ENCODE results near the gene CFAP45.

CFAP45 gene, protein sequence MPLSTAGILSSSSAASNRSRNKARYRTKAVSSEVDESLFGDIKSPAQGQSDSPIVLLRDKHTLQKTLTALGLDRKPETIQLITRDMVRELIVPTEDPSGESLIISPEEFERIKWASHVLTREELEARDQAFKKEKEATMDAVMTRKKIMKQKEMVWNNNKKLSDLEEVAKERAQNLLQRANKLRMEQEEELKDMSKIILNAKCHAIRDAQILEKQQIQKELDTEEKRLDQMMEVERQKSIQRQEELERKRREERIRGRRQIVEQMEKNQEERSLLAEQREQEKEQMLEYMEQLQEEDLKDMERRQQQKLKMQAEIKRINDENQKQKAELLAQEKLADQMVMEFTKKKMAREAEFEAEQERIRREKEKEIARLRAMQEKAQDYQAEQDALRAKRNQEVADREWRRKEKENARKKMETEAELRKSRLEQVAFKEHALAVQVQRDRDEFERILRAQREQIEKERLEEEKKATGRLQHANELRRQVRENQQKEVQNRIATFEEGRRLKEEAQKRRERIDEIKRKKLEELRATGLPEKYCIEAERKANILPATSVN

DNA sequence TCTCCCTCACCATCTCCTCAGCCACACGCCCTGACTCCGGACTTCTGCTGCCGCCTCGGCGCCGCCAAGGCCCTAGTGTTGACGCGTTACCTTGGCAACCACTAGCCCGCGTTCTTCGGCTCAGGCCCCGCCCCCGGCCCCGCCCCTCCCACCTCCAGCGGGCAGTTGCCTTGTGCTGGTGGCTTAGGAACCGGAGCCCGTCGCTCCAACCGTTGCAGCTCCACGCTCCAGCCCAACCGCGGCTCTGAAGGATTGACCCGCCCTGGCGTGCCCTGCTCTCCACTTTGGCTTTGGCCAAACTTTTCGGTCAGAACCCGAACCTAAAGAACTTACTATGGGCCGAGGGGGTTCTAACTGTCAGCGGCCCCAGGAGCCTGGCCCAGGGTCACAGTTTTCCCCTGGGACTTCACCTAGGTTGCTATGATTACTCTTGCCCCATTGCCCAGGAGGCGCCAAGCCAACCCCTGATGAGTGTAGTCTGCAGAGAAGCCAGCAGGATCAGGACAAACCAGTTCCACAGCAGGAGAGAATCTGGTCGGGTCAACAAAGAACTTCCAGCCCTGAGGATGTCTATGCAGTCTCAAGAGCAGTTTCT lies at the start of gene CFAP45:
Gene CFAP45 (minus strand): TSS at position 80 of the 595 bp plus-strand sequence. CDS start 67 bp downstream, at position 13.
- no peak for DNase-seq (ENCODE audit: low spot score)

DNA sequence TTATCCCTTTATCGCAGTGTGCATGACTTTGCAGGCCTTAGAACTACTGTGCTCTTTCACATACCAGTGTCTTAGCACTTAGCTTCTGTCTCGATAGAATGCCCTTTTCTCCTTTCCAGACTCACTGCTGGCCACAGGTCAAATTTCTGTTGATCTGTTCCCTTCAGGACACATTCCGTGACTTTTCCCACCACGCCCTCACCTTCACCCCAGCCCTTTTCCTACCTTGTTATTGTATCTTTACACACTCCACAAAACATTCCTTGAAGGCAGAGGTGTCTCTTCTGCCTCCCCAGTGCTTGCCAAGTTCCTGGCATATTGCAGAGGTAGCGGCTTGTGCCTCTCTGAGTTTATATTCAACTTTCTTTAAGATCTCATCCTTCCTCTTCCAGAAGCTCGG lies 49.2 kb upstream of the CFAP45 start:
- DNase-seq (ENCODE audit: low spot score) = no peak

DNA sequence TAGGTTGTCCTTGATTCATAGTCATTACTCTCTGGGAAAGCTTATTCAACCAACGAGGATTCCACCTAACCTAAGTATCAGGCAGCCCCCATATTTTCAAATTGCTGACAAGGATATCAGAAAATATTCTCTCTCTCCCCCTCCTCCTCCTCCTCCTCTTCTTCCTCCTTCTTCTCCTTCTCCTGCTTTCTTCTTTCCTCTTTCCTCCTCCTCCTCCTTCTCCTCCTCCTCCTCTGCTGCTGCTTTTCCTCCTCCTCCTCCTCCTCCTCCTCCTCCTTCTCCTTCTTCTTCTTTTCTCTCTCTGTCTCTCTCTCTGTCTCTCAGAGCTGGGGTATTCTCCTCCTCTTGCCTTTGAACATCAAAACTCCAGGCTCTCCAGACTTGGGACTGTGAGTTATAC lies 48.0 kb upstream of the CFAP45 start:
- no peak for DNase-seq (ENCODE audit: low spot score)

DNA sequence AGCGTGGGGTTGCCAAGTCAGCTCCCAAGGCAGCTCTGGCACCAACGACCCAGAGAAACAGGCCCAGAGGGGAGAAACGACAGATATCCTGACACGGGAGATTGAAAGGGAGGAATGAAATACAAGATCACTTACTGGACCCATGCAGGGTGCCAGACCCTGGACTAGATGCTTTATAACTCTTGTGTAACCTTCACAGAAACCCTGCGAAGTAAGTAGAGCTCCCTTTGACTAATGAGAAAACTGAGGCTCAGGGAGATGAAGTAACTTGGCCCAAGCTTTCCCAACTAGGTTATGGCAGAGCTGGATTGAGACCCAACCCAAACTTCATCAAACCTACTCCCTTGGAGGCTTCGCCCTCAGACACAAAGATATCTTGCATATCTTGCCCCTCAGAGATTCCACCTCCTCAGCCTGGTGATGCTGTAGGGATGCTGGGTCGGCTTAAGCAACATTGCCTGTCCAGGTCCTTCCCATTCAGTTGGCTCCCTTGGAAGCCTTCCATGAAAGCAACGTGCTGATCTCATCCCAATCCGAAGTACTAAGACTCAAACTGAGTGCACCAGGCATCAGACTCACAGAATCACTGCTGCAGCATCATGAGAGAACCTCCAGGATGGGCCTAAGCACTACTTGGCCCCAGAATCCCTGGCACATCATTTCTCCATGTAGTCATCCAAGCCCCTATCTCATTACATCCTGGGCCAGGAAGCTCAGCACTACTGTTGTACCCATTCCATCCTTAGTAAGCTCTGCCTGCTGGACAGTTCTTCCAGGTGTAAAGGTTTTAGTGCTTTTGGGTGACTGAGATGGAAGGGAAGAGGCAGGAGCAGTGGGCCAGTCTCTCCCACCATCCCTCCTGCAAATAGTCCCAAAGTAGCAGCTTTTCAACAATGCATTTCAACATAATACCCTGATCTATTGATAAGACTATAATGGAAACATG lies 46.5 kb upstream of the CFAP45 start:
- no peak for DNase-seq (ENCODE audit: low spot score)

DNA sequence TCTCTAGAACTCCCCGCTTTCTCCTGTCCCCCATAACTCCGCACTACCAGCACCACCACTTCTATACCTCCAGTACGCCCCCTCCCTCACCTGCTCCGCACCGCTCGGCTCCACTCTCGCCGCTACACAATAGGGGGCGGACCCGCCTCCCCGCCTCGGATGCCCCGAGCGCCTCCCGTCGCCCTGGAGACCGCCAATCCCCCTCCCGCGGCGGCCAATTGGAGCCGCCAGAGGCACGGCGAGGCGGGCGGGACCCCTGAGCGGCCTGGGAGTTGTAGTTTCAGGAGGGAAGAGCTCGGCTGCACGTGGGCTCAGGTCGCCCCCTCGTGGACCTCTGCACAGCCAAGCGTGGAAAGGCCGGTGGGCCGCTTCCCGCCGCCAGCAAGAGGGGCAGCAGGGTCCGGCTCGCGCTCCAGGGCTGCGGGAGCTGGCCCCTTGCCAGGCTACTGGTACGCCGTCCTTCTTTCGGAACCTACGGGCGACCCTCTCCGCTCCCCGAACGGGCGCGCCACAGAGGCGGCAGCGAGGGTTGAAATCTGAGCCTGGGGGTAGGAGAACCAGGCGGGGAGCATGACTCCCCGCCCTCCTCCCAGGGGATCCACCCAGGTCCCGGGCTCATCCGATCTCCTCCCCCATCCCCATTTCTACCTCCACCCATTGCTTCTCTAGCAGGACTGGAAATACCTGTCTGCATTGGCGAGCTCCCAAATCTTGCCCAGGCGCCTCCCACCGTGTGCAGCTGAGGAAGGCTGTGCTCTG lies 45.7 kb upstream of the CFAP45 start, which contains the start of gene IGSF9:
Gene IGSF9 (minus strand): TSS at position 131 of the 759 bp plus-strand sequence. CDS start 2,159 bp downstream, outside the sequence.
- no peak for DNase-seq (ENCODE audit: low spot score)

DNA sequence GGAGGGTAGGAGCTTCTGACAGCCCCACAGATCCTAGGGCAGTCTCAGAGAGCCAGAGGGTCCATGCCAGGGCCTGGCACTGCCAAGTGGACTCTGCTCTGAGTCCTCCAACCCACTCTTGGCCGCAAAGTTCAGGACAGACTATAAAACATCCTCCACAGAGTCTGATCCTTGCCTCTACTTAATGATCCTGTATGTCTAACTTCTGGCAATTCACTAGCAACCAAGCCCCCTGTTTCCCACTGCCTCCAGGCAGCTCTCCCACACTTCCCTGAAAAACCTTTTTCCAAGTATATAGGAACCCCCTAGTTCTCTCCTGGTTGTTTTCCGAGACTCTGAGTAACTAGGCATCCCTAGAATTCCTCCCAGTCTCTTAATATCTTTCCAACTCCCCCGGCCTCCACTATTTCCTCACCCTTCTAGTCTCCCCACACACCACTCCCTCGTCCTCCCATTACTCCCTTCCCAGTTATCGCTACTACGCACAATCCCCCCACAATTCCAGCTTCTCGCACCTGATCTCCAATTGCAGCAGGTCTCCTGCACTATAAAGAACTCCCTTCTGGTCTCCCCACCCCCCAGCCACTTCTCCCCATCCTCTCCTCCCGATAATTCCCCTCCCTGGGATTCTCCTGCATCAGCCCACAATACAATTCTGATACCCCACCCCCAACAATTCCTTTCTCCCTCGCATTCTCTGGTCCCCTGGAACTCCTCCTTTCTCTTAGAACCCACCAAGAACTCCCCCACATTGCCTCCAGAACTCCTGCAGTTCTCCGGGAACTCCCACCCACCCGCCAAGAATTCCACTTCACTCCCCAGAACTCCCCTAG lies 44.9 kb upstream of the CFAP45 start:
- DNase-seq (ENCODE audit: low spot score) = no peak

DNA sequence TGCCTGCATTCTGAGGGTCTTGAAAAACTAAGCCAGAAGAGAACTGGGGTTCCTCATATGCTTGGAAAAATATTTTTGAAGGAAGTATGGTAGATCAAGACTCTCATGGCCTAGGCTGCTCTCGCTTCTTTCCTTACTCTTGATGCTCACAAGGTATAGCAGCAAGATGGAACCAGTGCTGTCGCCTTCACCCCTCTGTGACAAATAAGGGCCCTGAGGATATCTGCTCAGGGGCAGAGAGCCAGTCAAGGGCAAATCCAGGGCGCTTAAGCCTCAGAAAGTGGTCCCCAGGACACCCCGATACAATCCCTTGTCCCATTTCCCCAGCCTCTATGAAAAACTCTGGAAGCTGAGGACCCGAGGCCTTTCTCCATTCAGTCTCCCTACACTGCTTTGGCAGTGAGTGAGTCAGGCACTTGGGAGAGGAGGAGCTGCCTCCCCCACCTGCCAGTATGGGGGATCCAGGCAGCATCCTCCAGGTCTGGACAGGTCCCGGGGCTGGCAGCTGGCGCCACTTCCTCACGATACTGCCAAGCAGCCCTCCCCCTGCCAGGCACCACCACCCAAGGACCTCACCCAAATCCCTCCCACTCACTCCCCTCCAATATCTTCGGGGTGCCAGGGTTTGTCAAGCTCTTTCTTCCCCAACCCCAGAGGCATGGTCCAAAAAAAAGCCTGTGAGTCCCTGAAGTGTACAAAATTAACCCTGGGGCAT lies 44.1 kb upstream of the CFAP45 start:
- no peak for DNase-seq (ENCODE audit: low spot score)

DNA sequence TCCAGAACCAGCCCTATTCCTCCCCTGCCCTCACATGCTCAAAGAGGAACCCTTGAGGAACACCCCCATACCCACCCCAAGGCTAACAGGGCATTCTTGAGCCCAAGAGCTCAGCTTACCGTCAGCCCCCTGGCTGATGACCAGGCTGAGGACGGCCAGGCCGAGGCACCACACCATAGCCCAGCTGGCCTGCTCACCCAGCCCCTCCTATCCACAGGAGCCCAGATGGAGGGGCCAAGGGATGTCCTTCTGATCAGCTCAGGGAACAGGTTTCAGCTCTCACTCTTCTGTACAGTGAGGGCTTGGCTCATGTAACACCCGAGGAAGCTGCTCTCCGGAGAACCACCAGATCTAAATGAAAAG lies 43.3 kb upstream of the CFAP45 start:
- DNase-seq (ENCODE audit: low spot score) = no peak

DNA sequence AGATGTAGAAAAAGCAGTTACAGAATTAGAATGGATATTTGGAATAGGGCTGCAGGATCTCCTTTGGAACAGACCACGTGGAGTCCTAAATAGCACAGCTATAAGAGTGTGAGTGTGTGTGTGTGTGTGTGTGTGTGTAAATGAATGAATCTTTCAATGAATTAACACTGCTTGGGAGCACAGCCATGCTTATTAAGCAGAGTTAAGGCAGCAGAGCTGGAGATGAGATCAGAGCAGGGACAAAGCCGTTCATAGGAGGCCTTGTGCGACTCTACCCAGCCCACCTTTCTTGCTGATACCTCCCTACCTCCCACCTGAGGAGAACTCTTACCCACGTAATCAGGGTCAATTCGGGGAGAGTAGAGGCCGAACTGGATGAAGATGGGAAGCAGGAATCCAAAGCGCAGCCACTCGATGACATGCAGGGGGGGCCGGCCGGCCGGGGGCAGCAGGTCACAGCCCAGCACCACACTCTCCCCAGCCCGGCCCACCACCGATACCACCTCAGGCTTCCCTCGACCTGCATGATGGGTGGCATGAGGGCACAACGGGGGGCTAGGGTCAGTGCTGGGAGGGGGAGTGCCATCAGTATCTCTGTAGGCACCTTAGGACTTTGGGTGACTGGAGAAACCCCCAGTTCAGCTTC lies 42.8 kb upstream of the CFAP45 start:
- DNase-seq (ENCODE audit: low spot score) = no peak

DNA sequence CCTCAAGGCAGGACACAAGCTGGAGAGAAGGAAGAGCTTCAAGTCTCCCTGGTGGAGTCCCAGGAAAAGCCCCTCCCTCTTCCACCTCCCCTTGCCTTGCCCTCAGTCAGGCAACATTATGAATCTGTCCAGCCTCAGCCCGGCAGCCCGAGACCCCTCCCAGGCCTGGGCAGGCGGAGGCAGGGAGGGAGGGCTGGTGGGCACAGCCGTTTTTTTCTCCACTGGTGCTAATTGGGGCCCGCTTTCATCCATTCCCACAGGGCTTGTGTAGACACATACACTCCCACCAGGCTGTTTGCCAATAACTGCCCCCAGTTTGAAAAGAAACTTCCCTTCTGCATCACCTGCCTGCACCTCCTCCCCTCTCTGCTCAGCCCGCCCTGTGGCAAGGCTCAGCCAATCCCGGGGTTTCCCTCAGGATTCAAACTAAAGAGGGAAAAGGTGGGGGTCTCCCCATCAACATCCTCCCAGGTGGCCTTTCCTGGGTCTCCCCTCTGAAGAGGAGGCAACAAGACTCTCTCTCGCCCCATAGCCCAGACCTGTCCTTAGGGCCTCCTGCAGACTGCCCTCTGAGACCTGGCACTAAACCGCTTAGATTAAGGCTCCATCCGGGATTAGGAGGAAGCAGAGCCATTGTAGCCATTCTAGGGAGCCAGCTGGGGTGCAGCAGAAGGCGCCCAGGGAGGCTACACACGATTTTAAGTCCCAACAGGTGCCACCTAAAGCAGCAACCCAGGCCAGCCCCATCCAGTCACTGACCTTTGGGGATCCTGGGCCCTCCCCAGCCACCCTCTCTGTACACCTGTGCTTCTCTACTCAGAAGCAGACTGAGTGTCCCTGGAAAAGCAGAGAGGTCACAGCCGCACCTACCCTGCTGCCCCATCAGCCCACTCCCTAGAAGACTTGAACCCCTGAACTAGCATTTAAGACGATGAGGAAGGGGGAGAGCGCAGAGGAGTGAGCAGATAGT lies 41.9 kb upstream of the CFAP45 start:
- DNase-seq (ENCODE audit: low spot score) = no peak

DNA sequence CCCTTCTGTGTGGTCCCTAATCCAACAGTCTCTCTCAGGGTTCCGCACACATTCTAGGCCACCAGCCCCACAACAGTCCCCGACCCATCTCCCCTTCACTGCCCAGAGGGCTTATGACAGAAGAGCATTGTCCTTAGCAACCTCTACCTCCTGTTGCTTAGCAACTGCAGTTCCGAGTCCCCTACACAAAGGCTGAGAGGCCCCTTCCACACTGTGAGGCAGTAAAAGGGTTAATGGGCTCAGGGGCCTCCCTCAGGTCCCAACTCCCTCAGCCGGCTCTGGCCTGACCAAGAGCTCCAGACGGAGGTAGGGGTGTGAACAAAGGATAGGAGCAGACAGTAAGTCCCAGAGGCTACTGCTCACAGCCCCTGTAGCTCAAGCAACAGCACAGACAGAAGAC lies 41.2 kb upstream of the CFAP45 start:
- no peak for DNase-seq (ENCODE audit: low spot score)

DNA sequence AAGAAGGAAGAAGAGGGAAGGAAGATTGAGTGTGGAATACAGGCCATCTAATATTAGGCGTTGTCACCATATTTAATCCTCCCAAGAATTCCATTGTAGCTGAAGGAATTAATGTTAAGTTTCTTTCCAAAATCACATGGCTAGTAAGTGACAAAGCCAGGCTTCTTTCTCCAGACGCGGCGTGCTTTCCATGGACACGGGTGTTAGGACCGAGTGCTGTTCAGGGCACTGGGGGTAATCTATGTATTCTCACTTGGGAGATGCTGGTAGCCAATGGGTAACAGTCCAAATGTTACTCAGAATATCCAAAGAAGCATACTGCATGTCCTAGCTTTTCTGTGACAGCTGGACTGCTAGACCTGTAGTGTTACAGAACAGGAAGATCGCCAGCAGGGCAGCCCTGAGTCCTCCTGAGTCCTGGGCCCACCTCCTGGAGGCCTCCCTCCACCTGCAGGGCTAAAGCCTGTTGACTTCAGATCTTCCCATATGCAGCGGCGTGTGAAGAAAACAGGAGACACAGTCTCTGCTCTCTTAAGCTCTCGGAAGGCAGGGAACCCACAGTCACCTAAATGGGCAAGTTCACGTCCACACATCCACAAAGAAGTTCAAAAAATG lies 40.1 kb upstream of the CFAP45 start:
- DNase-seq (ENCODE audit: low spot score) = no peak

DNA sequence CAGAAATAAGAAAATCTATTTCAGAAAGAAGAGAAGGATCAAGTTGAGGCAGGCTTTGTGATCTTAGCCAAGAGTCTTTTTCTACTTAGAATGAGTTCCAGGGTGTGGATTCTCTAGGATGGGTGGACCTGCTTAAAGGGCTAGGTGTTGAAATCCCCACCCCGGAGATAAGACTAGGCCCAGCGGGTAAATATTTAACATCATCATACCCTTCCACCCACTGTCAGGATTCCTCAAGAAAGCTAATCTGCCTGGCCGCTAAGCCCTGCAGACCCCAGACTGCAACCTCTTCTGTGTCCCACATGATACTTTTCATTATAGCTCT lies 39.7 kb upstream of the CFAP45 start:
- no peak for DNase-seq (ENCODE audit: low spot score)

DNA sequence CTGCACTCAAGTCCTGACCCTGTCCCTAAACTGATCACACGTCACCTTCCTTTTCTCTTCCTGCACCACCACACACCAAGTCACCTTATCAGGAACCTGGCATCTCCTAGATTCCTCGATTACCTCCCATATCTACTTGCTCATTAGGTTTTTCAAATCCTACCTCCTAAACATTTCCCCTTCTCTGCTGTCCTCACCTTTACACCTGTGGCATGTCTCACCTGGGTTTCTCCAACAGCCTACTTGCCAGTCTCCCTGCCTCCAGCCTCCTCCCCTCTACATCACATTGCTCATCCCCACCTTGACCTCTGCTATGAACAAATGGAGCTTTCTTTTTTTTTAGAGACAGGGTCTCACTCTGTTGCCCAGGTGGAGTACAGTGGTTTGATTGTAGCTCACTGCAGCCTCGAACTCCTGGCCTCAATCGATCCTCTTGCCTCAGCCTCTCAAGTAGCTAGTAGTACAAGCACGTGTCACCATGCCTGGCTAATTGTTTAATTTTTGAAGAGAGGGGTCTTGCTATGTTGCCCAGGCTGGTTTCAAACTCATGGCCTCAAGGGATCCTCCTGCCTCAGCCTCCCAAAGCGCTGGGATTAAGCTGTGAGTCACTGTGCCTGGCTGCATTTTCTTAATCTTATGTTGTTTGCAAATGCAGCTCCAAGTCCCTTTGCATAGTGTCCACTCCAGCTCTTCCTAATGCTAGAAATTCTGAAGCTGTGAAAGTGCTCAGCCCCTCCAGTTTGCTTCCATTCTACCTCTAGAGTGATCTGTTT lies 39.1 kb upstream of the CFAP45 start:
- no peak for DNase-seq (ENCODE audit: low spot score)

DNA sequence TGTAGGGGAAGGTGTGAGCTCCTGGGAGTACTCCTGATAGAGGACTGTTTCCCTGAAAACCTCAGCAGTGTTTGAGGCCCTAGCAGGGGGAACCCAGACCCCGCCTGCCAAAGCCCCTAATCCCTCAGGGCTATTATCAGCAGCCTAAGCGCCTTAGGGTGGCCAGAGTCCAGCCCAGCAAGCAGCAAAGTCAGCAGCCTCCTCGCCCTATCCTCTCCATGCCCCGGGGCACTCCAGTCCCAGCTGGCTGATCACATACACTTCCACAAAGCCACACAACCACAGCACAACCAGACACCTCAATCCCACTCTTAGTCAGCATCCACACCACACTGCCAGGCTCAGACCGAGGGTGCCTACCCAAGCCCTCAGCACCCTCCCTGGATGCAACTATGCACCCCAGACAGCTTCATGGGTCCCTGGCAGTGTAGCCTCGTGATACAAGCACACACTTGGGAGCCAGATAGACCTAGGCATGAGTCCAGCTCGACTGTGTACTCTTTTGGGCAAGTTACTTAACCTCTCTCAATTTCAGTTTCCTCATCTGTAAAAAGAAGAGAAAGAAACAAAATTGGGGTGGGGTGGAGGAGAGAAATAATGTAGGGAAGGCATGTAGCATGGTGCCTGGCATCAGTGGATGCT lies 38.4 kb upstream of the CFAP45 start:
- no peak for DNase-seq (ENCODE audit: low spot score)

DNA sequence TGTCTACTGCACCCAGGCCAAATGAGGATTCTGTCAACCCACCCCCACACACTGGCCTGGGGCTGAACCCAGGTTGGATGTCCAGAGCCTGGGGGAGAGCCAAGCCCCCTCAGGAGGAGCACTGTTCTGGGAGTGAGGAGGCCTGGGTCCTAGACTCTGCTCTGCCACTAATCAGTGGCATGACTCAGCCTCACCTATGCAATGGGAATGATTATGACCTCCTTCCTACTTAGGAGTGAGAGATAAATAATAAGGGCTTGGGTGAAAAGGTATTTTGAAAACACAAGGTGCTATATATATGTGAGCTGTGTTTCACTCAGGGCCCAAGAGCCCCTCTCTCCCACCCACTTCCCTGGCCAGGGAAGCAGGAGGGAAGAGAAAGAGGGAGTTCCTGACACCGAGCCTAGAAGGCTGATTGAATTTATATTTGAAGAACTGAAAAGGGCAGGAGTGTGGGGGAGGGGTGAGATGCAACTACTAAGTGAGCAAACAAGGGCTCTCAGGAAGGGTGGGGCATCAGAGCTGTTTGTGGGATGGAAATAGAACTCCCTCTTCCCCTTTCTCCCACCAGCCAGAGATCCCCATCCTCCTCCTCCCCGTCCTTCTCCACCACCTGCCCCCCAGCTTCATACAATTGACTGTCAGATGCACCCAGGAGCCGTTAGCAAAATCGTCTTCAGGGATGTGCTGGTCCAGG lies 37.2 kb upstream of the CFAP45 start:
- no peak for DNase-seq (ENCODE audit: low spot score)
